ENCODE measurements around the gene ESPNL.

Gene ESPNL

DNA sequence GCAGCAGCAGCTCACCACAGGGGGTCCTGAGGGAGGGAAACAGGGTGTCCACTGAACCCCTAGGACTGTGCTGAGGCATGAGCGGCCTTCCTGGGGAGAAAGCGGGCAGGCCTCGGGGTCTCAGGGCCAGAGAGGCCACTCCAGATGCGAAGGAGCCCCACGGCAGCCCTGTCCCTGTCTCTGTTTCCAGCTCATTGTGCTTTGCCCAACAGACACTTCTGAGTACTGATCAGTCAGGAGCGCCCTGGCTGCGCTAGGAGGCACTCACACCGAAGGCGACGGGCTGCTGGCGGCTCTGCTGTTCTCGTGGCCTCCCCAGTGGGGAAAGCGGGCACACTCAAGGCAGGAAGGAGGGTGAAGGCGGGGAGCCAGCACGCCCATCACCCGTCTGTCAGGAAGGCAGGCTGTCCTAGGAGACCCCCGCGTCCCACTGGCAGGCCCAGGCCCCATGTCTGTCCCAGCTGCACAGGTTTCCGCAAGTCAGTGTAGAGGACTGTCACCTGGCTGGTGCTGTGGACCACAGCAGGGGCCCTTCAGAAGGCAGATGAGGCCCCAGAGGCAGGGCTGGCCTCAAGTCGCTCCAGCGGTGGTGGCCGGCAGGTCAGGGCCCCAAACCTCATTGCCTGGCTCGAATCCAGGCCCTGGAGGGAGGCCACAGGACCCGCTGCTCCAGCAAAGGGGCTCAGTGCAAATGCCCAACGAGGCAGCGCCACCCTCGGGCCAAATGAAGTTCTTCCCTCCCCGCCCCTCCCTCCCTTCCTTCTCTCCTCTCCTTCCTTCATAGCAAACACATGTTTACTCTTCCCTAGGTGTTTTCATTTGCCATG, 6.8 kb downstream of the ESPNL start:
- TF ChIP-seq, protein P1, sequence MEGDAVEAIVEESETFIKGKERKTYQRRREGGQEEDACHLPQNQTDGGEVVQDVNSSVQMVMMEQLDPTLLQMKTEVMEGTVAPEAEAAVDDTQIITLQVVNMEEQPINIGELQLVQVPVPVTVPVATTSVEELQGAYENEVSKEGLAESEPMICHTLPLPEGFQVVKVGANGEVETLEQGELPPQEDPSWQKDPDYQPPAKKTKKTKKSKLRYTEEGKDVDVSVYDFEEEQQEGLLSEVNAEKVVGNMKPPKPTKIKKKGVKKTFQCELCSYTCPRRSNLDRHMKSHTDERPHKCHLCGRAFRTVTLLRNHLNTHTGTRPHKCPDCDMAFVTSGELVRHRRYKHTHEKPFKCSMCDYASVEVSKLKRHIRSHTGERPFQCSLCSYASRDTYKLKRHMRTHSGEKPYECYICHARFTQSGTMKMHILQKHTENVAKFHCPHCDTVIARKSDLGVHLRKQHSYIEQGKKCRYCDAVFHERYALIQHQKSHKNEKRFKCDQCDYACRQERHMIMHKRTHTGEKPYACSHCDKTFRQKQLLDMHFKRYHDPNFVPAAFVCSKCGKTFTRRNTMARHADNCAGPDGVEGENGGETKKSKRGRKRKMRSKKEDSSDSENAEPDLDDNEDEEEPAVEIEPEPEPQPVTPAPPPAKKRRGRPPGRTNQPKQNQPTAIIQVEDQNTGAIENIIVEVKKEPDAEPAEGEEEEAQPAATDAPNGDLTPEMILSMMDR (conservative IDR thresholded peaks at IDR 0.05; ENCODE audit: control insufficient read depth, insufficient read depth, low read depth, low read length), result no peak
- DNase-seq (ENCODE audit: low read depth), result no peak
- no peak overlapping the region for H3K4me3 ChIP-seq (ENCODE audit: control insufficient read depth, low read depth, low read length)

DNA sequence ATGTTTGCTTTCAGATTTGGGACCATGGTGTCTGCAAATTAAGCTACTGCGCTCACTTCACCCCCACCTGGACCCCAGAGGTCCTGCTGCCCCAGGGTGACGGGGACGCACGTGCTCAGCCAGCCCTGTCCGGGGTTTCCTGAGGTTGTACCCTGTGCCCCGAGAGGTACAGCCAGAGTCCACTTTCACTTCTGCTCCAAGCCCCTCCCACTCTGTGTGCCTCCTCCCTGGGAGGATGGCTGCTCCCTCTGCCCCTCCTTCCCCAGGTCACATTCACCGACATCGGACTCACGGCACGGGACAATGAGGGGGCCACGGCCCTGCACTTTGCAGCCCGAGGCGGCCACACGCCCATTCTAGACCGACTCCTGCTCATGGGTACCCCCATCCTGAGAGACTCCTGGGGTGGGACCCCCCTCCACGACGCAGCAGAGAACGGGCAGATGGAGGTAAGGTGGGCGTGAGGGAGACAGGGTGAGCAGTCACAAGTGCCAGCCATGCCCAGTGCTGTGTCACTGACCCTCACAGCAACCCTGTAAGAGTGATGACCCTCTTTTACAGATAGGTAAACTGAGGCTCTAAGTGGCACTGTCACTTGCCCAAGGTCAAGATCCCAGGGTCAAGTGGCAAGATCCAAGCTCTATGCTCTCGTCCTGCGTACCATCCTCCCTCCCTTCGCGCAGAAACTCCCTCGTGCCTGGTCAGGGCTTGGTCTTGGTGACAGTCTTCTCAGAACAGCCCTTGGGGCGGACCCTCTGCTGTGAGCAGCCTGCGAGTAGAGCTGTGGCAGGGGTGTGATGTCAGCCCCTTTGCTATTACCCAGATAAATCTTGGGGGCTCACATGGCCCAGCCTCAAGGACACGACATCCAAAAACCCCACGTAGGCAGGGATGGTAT, 7.6 kb downstream of the ESPNL start:
- H3K4me3 ChIP-seq (ENCODE audit: control insufficient read depth, low read depth, low read length), result no peak overlapping the region
- DNase-seq (ENCODE audit: low read depth), result no peak
- TF ChIP-seq, protein P1 (conservative IDR thresholded peaks at IDR 0.05; ENCODE audit: control insufficient read depth, insufficient read depth, low read depth, low read length), result no peak

DNA sequence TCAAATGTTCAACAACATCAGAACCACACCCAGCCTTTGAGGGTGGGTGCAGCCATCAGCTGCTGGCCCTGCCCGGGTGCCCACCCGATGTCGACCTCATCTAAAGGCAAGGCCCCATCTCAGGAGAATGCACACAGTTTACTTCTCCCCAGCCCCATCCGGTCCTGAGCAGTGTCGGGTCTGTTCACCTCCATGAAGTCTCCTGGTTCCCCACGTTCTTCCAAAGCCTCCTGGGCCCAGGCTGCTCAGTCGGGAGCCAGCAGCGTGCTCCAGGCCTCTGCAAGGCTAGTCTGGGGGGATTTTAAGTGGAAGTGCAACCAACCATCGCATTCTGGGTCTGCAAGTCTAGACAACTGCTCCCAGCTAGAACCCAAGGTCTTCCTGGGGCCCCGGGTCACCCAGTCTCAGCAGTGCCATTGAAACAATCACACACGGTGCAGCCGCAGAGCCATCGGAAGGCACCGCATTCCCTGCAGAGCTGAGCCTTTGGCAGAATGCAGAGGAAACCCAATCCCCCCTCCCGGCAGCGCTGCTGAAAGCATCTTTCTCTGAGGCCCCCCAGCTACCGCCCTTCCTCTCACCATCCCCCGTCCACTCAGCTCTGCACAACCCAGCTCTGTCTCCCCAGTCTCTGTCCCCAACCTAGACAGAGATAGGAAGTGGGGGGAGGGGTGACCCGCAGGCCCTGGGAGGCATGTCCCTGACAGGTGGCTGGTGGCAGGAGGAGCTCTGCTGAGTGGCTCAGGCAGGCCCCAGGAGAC, 8.5 kb downstream of the ESPNL start:
- no peak for DNase-seq (ENCODE audit: low read depth)
- TF ChIP-seq, protein P1 (conservative IDR thresholded peaks at IDR 0.05; ENCODE audit: control insufficient read depth, insufficient read depth, low read depth, low read length), result no peak
- H3K4me3 ChIP-seq (ENCODE audit: control insufficient read depth, low read depth, low read length), result no peak overlapping the region

DNA sequence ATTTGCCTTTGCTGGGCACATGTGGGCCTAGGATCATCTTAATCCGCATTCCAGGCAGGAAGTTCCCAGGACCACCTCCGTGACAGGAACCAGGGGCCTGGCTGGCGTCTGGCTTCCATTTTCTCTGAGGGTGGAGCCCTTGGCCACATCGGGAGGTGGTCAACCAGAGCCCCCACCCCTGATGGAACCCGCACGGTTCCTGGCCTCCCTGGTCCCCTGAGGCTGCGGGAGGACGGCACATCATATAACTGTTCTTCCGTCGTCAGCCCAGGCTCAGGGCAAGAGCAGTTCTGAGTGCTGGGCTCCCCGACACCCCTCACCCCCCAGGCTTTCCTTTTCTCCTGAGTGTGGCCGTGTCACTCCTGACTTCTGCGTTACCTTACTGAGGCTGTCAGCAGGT, 13.5 kb downstream of the ESPNL start:
- H3K4me3 ChIP-seq (ENCODE audit: control insufficient read depth, low read depth, low read length), result no peak overlapping the region
- TF ChIP-seq, protein P1 (conservative IDR thresholded peaks at IDR 0.05; ENCODE audit: control insufficient read depth, insufficient read depth, low read depth, low read length), result no peak
- no peak for DNase-seq (ENCODE audit: low read depth)

DNA sequence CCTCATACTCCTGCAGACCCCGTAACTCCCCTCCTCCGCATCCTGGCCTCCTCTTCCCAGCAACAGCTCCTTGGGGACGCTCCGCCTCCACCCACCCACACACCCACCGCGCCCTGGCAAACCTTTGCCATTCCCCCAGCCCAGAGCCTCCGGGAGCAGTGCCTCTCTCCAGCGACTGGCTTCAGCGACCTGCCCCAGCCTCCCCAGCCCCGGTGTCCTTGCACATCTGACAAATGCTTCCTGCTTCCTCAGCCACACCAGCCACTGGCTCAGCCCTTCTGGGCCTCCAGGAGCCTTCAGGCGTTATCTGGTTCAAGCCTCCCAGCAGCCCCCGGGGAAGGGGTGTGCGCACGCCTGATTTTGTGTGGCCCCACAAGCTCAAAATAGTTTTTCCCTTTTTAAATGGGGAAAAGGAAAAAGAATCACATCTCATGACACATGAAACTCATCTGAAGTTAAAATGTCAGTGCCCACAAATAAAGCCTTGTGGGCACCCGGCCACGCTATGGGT, 14.2 kb downstream of the ESPNL start:
- H3K4me3 ChIP-seq (ENCODE audit: control insufficient read depth, low read depth, low read length), result no peak overlapping the region
- TF ChIP-seq, protein P1 (conservative IDR thresholded peaks at IDR 0.05; ENCODE audit: control insufficient read depth, insufficient read depth, low read depth, low read length), result no peak
- no peak for DNase-seq (ENCODE audit: low read depth)

Measured in fibroblast of mammary gland (primary cell).